Ovary (tissue), 9 donors: ENCODE measurements around the gene RERE. TPM values are rescaled to one million over a fixed set of nuclear protein-coding genes. Genes with fewer than 3 reads are reported as not detected.

Experiments
- DNase-seq, 5 donors: peaks; one replicate each; pipeline ENCODE4 v3.0.0-alpha.2; 2019 to 2020
- H3K27ac ChIP-seq, 2 donors: fragments of 200-600 bp; one replicate each; pipeline versions ENCODE4 v1.5.1 to v1.8.0; 2019 to 2022
- H3K27me3 ChIP-seq: fragments of 200-600 bp; one replicate; pipeline ENCODE4 v1.8.0; 2022
- H3K36me3 ChIP-seq: fragments of 200-600 bp; sonication (generic); one replicate; pipeline ENCODE4 v1.5.1; 2019
- H3K4me1 ChIP-seq: one replicate; pipeline ENCODE4 v1.8.1; 2013; ENCODE audit warnings: mild to moderate bottlenecking, moderate library complexity; ENCODE audit not compliant: insufficient read depth
- H3K4me3 ChIP-seq: fragments of 200-600 bp; sonication (generic); one replicate; pipeline ENCODE4 v1.5.1; 2017
- H3K9me3 ChIP-seq, 2 donors: fragments of 200-600 bp in 1 of 2; sonication (generic) in 1 of 2; one replicate each; pipeline versions ENCODE4 v1.5.1 to v1.8.1; 2013 to 2019; ENCODE audit warnings: mild to moderate bottlenecking in 1 of 2, moderate library complexity in 1 of 2
- EP300 ChIP-seq: sonication (generic); formaldehyde crosslinking; IDR thresholded peaks from one replicate; pipeline ENCODE4 v1.6.1; 2017; ENCODE audit warnings: antibody characterized with exemption
- POLR2A ChIP-seq: fragments of 450-650 bp; IDR thresholded peaks from one replicate; pipeline ENCODE4 v1.6.1; 2017; ENCODE audit warnings: antibody characterized with exemption, mild to moderate bottlenecking, moderate library complexity
- WGBS, 3 donors: extraction: QIAGEN DNeasy Blood & Tissue Kit in 1 of 3; methylation state at CpG; one replicate each; pipeline versions ENCODE4 v1.1.5 to v1.1.7; 2013 to 2017; 5-methylcytosine and 5-hydroxymethylcytosine counted together
- intact Hi-C, 4 donors: fragments of 100-400 bp; cut with DNase I; formaldehyde crosslinking; loops; one replicate each; pipeline versions ENCODE4 v1.11.0 to v1.15.1; 2022 to 2023
- polyA plus RNA-seq, 2 donors: library from polyadenylated mRNA; stranded (reverse); fragments of 200-250 nt in 1 of 2; fragments of 350-450 nt in 1 of 2; fragmentation: Illumina TruSeq in 1 of 2; extraction: RNeasy Lipid Tissue Mini Kit (QIAGEN cat#74804) in 1 of 2; gene quantifications; one replicate each; pipeline ENCODE4 v1.2.3, GENCODE V29; 2013 to 2014
- total RNA-seq, 7 donors: library from RNA; depleted of rRNA in 2 of 7; stranded (reverse); fragments of >200 nt in 2 of 7; fragmentation: NEBNext Ultra II Directional in 3 of 7; extraction: Animal tissue kit (Norgen Biotek cat#: 25700) in 3 of 7; gene quantifications; one replicate each; pipeline versions ENCODE4 v1.1.0 to v1.2.4, GENCODE V29; 2016 to 2023
- TF ChIP-seq, protein P1 (sequence below), 3 donors: fragments of 450-650 bp in 2 of 3; fragments of 200-600 bp in 1 of 3; IDR thresholded peaks; one replicate each; pipeline versions ENCODE4 v1.5.1 to v1.8.0; 2016 to 2022; ENCODE audit warnings: antibody characterized with exemption in 3 of 3, mild to moderate bottlenecking in 1 of 3
- donor health status: DM: no; HTN: no; CAD: no; lungs with moderate emphysema.
- donor health status: DM: no; HTN: no; CAD: no.
- donor health status: Bipolar disorder and iron deficiency.
- donor health status: DM: yes; HTN: yes; CAD: no.
- donor health status: DM: no; HTN: no; CAD: no.
- donor health status: DM: yes; HTN: yes; CAD: no.

RERE gene
- total and polyA plus RNA-seq, 9 donors: 36.7 to 119 (median 114) TPM

DNA sequence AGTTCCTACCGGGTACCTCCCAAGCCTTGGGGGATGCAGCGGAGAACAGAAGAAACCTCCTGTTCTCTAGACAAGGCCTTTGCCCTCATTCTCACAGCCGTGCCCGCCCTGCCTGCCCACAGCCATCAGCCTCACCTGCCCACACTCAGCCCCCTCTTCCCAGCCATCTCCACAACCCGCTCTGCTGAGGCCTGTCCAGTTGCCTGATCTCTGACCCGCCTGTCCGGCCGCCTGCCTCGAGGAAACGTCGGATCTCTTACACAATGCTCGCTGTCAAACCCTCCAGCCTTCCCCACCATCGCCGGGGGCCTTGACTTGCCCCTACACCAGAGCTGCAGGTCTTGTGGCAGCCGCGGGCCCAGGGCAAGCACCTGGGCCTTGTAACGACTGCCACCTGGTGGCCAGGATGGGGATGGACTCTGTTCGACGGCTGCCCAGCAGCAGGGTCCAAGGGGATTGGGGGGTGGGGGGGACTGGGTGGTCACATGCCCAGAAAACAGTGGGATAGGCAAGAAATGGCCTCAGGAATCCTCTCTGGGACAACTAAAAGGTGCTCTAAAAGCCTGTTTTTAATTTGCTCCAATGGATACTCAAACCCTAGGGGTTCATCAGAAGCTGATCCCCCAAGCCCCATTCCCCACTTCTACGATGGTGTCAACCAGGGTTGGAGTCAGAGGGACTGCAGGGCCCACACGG lies 468.5 kb downstream of the RERE start:
- TF ChIP-seq, protein P1, sequence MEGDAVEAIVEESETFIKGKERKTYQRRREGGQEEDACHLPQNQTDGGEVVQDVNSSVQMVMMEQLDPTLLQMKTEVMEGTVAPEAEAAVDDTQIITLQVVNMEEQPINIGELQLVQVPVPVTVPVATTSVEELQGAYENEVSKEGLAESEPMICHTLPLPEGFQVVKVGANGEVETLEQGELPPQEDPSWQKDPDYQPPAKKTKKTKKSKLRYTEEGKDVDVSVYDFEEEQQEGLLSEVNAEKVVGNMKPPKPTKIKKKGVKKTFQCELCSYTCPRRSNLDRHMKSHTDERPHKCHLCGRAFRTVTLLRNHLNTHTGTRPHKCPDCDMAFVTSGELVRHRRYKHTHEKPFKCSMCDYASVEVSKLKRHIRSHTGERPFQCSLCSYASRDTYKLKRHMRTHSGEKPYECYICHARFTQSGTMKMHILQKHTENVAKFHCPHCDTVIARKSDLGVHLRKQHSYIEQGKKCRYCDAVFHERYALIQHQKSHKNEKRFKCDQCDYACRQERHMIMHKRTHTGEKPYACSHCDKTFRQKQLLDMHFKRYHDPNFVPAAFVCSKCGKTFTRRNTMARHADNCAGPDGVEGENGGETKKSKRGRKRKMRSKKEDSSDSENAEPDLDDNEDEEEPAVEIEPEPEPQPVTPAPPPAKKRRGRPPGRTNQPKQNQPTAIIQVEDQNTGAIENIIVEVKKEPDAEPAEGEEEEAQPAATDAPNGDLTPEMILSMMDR (IDR thresholded peaks at IDR 0.05): peak; percentile 47 to 81 (median 65)
- no peak for TF ChIP-seq POLR2A
- DNase-seq: peak; percentile 59 to 79 (median 75)
- Histone ChIP-seq H3K27ac (no peak overlapping the region), H3K4me1 (peaks cover 24% of the 10 kb centered on the region), H3K9me3 (no peaks in the 10 kb centered on the region), H3K36me3 (no peaks in the 10 kb centered on the region), H3K4me3 (no peak overlapping the region), H3K27me3 (no peaks in the 10 kb centered on the region)
- intact Hi-C loops: loop anchor here in 1 of 4 donors (10.0 kb wide), 2 partner anchors 324 to 364 kb away; partner anchors contain the start of gene ERRFI1
- 36 to 47% (median 40%) methylated on average over 21 of the region's 21 CpGs for WGBS, 3 donors

DNA sequence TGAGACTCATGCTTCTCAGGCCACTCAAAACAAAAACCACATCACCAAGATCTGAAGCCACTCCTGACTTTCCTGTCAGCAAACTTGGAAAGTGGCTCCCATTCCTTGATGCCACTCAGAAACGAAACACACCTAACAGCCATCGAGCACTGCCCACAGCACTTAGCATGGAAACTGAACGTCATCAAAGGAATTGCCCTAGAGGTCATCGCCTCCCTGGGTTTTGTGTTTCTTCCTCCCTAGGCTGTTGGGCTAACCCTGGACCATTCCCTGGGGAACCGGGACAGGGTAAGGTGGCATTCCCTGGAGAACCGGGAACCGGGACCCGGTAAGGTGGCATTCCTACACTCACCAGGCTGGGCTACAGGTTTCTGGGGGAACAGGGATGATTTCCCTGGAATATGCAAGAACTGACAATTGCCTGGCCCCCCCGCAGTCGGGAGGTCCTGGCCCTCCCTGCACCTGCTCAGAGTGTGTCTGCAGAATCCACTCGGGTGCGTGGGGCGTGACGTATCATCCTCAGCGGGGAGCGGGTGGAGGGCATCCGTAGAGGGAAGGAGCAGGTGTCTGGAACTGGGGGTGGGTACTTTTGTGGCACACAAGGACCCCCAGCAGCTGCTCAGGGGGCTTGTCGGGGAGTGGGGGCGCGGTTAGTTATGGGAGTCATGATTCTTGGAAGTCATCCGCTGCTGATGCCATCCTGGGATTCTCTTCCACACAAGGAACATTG lies 469.2 kb downstream of the RERE start:
- peak in 4 of 5 donors; percentile 11 to 46 (median 32) for DNase-seq
- Histone ChIP-seq H3K4me3 (no peak overlapping the region), H3K9me3 (no peaks in the 10 kb centered on the region), H3K27me3 (no peaks in the 10 kb centered on the region), H3K4me1 (peaks cover 26% of the 10 kb centered on the region), H3K36me3 (no peaks in the 10 kb centered on the region), H3K27ac (no peak overlapping the region)
- WGBS, 3 donors: 75 to 81% (median 80%) methylated on average over 21 of the region's 21 CpGs
- TF ChIP-seq, protein P1 (IDR thresholded peaks at IDR 0.05): no peak
- TF ChIP-seq EP300: no peak
- TF ChIP-seq POLR2A: no peak
- intact Hi-C loops: loop anchor here in 1 of 4 donors (10.0 kb wide), 2 partner anchors 323 to 363 kb away; partner anchors contain the start of gene ERRFI1

DNA sequence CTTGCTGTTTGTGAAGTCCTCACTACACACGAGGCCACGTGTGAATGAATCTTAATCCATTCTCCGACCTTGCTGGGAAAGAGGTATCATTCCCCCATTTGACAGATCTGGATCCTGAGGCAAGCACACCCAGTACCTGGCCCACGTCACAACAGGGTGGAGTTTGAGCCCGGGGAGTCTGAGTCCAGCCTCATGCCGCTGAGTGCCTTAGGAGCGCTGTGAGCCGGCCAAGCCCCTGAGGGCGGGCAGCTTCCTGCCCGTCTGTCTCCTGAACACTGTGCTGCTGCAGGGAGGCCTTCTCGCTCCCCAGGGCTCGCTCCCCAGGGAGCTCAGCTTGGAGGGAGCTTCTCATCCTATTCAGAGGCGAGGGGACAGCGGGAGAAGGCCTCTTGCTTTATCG lies 469.8 kb downstream of the RERE start:
- Histone ChIP-seq H3K9me3 (no peaks in the 10 kb centered on the region), H3K27me3 (no peaks in the 10 kb centered on the region), H3K27ac (no peak overlapping the region), H3K36me3 (no peaks in the 10 kb centered on the region), H3K4me1 (peaks cover 27% of the 10 kb centered on the region), H3K4me3 (no peak overlapping the region)
- intact Hi-C loops: loop anchor here in 1 of 4 donors (10.0 kb wide), 2 partner anchors 323 to 363 kb away; partner anchors contain the start of gene ERRFI1
- TF ChIP-seq POLR2A (no peak), EP300 (no peak)
- TF ChIP-seq, protein P1 (IDR thresholded peaks at IDR 0.05): no peak
- DNase-seq: peak in 2 of 5 donors; percentile 24 to 40
- 88 to 95% (median 92%) methylated on average over 15 of the region's 15 CpGs for WGBS, 3 donors

DNA sequence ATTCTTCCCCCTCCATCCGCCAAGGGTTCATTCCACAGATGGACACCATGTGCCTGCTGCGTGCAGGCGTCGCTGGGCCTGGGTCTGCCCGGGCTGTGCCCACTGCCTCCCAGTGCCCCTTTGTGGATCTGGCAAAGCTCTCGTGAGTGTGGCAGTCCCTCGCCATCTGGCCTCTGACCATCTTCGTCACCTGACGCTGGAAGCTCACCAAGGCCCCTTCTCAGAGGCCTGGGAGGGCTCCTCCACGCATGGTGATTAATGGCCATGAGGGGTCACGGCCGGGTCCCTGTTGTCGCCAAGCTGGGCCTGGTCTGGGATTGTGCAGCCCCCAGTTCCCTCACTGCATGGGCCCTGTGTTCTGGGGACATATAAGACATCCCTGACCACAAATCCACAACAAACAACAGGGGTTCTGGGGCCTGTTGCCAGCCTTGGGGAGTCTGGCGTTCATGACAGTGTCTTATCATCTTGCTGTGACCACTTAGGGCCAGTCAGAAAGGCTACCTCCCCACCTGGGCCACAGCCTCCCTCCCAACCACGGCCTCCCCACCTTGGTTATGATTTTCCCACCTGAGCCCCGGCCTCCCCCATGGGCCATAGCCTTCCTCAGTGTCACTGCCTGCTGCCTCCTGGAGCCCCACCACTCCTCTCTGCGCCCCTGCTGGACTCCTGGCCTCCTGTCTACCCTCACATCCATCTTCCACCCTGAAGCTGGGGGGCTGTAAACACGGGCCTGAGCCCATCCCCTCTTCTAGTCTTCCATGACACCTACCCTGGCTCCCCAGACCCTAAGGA lies 471.6 kb downstream of the RERE start:
- intact Hi-C loops: loop anchor here in 1 of 4 donors (10.0 kb wide), 2 partner anchors 321 to 361 kb away; partner anchors contain the start of gene ERRFI1
- WGBS, 3 donors: 91 to 93% (median 91%) methylated on average over 18 of the region's 18 CpGs
- H3K27ac ChIP-seq: no peak overlapping the region

More for the DNA sequence above, 471.6 kb downstream of the RERE start:
- no peak overlapping the region for H3K4me3 ChIP-seq
- H3K9me3 ChIP-seq: no peaks in the 10 kb centered on the region
- H3K27me3 ChIP-seq: no peaks in the 10 kb centered on the region
- H3K36me3 ChIP-seq: no peaks in the 10 kb centered on the region
- peak in 3 of 5 donors; percentile 31 to 43 (median 33) for DNase-seq
- TF ChIP-seq, protein P1 (IDR thresholded peaks at IDR 0.05): no peak
- no peak for TF ChIP-seq EP300
- peaks cover 16% of the 10 kb centered on the region for H3K4me1 ChIP-seq
